IMR-90 (cell line): ENCODE data around the gene KIF6. TPM values are rescaled to one million over a fixed set of nuclear protein-coding genes. Genes with fewer than 3 reads are reported as not detected.

Experiments used
- ATAC-seq: fragments of 200-7000 bp; cut with Tn5 transposase; 2 replicates; pipeline ENCODE4 v1.9.1; 2020; ENCODE audit warnings: low read depth, mild to moderate bottlenecking, moderate library complexity
- BruUV-seq: library from RNA; stranded (reverse); fragments of 400-500 nt; replicated peaks from 2 replicates; lab custom pipeline; 2021; lab: Mats Ljungman, UMichigan
- CTCF ChIA-PET: fragments of 300-600 bp; formaldehyde crosslinking; extraction: SDS; loops from one replicate; lab custom pipeline; 2021; ENCODE audit warnings: antibody characterized with exemption; lab: Yijun Ruan, JAX
- POLR2A ChIA-PET: fragments of 300-600 bp; sonication (Branson Sonifier 250); formaldehyde crosslinking; loops from one replicate; lab custom pipeline; 2022; ENCODE audit warnings: antibody characterized with exemption; ENCODE audit not compliant: unreplicated experiment; lab: Charles Lee
- DNase-seq: peaks from one replicate; pipeline ENCODE4 v3.0.0; 2013
- H2AFZ ChIP-seq: replicated peaks from 2 replicates; pipeline ENCODE3; 2013; ENCODE audit warnings: low read length, mild to moderate bottlenecking; ENCODE audit not compliant: poor library complexity
- H2AK5ac ChIP-seq: 2 replicates; pipeline ENCODE4 v1.6.1; 2013; ENCODE audit warnings: low read depth, low read length, inconsistent platforms
- H2AK9ac ChIP-seq: replicated peaks from 2 replicates; pipeline ENCODE3; 2013; ENCODE audit warnings: mild to moderate bottlenecking, low read depth, low read length, moderate library complexity; ENCODE audit not compliant: poor library complexity
- H2BK120ac ChIP-seq: 2 replicates; pipeline ENCODE4 v1.6.1; 2013; ENCODE audit warnings: low read depth, low read length, inconsistent platforms
- H2BK15ac ChIP-seq: 3 replicates; pipeline ENCODE4 v1.6.1; 2013; ENCODE audit warnings: low read depth, low read length, inconsistent platforms
- H2BK20ac ChIP-seq: 2 replicates; pipeline ENCODE4 v1.6.1; 2013; ENCODE audit warnings: low read depth, mild to moderate bottlenecking, inconsistent platforms, low read length, moderate library complexity
- H2BK5ac ChIP-seq: 2 replicates; pipeline ENCODE4 v1.6.1; 2013; ENCODE audit warnings: mild to moderate bottlenecking, low read depth, low read length, inconsistent platforms; ENCODE audit not compliant: poor library complexity, severe bottlenecking
- H3K14ac ChIP-seq: replicated peaks from 2 replicates; pipeline ENCODE4 v1.6.1; 2013; ENCODE audit warnings: low read depth, low read length, inconsistent platforms
- H3K18ac ChIP-seq: 2 replicates; pipeline ENCODE4 v1.6.1; 2013; ENCODE audit warnings: low read depth, low read length, control low read depth
- H3K23ac ChIP-seq: 2 replicates; pipeline ENCODE4 v1.6.1; 2013; ENCODE audit warnings: low read depth, low read length, inconsistent platforms
- H3K27ac ChIP-seq: 2 replicates; pipeline ENCODE4 v1.5.1; 2013; ENCODE audit warnings: mild to moderate bottlenecking, control low read depth, low read length; ENCODE audit not compliant: insufficient read depth
- H3K27me3 ChIP-seq: 2 replicates; pipeline ENCODE4 v1.6.1; 2013; ENCODE audit warnings: low read length; ENCODE audit not compliant: control insufficient read depth, insufficient read depth
- H3K36me3 ChIP-seq: 2 replicates; pipeline ENCODE4 v1.6.1; 2013; ENCODE audit warnings: low read length, mixed read lengths; ENCODE audit not compliant: control insufficient read depth, insufficient read depth
- H3K4ac ChIP-seq: 2 replicates; pipeline ENCODE4 v1.6.1; 2013; ENCODE audit warnings: low read depth, low read length, inconsistent platforms
- H3K4me1 ChIP-seq: 2 replicates; pipeline ENCODE4 v1.6.1; 2013; ENCODE audit warnings: low read length, mixed read lengths; ENCODE audit not compliant: control insufficient read depth, insufficient read depth
- H3K4me2 ChIP-seq: 2 replicates; pipeline ENCODE4 v1.6.1; 2013; ENCODE audit warnings: low read depth, mild to moderate bottlenecking, control low read depth, low read length, moderate library complexity
- H3K4me3 ChIP-seq: 2 replicates; pipeline ENCODE4 v1.5.1; 2013; ENCODE audit warnings: low read depth, mild to moderate bottlenecking, control low read depth, low read length, moderate library complexity; ENCODE audit not compliant: insufficient read depth
- H3K56ac ChIP-seq: 2 replicates; pipeline ENCODE4 v1.6.1; 2013; ENCODE audit warnings: low read length, inconsistent platforms; ENCODE audit not compliant: insufficient read depth; ENCODE audit errors: extremely low read depth
- H3K79me1 ChIP-seq, 2 experiments: 2 replicates each; pipeline ENCODE4 v1.6.1; 2013; ENCODE audit warnings: low read length in 2 of 2, inconsistent platforms in 1 of 2, low read depth in 1 of 2
- H3K9ac ChIP-seq: 2 replicates; pipeline ENCODE4 v1.6.1; 2013; ENCODE audit warnings: low read depth, low read length, control low read depth
- H3K9me1 ChIP-seq: 2 replicates; pipeline ENCODE4 v1.6.1; 2013; ENCODE audit warnings: low read length, inconsistent platforms; ENCODE audit not compliant: insufficient read depth
- H3K9me3 ChIP-seq: 2 replicates; pipeline ENCODE4 v1.6.1; 2013; ENCODE audit warnings: low read length; ENCODE audit not compliant: control insufficient read depth, insufficient read depth
- H4K20me1 ChIP-seq: 2 replicates; pipeline ENCODE4 v1.6.1; 2013; ENCODE audit warnings: low read length, inconsistent platforms; ENCODE audit not compliant: insufficient read depth
- H4K5ac ChIP-seq: 2 replicates; pipeline ENCODE4 v1.6.1; 2013; ENCODE audit warnings: mild to moderate bottlenecking, low read depth, low read length, control low read depth
- H4K8ac ChIP-seq, 2 experiments: 2 replicates each; pipeline ENCODE4 v1.6.1; 2013; ENCODE audit warnings: low read depth in 2 of 2, low read length in 2 of 2, control low read depth in 1 of 2, inconsistent platforms in 1 of 2
- H4K91ac ChIP-seq: 2 replicates; pipeline ENCODE4 v1.6.1; 2013; ENCODE audit warnings: low read depth, low read length, inconsistent platforms; ENCODE audit not compliant: insufficient read depth
- BHLHE40 ChIP-seq: fragments of 150-350 bp; IDR thresholded peaks from 2 replicates; pipeline ENCODE4 v1.6.1; 2016; ENCODE audit warnings: mild to moderate bottlenecking, low read depth, low read length
- NFE2L2 ChIP-seq: fragments of 150-350 bp; IDR thresholded peaks from 2 replicates; pipeline ENCODE4 v1.6.1; 2016; ENCODE audit warnings: low read depth, mild to moderate bottlenecking, low read length
- RFX5 ChIP-seq: IDR thresholded peaks from 2 replicates; pipeline ENCODE4 v1.8.0; 2012; ENCODE audit warnings: low read depth, mild to moderate bottlenecking, low read length, moderate library complexity
- SMC3 ChIP-seq: fragments of 150-350 bp; IDR thresholded peaks from 2 replicates; pipeline ENCODE4 v1.6.1; 2016; ENCODE audit warnings: low read depth, mild to moderate bottlenecking, antibody characterized with exemption, low read length, moderate library complexity
- WGBS, 2 experiments: methylation state at CpG; one replicate each; pipeline versions ENCODE4 v1.1.5 to v1.1.7; 2013; ENCODE audit warnings: missing lambda C conversion rate in 2 of 2; ENCODE audit not compliant: insufficient read length in 1 of 2; ENCODE audit errors: extremely low coverage in 2 of 2; 5-methylcytosine and 5-hydroxymethylcytosine counted together
- dilution Hi-C: fragments of 300-500 bp; cut with HindIII; formaldehyde crosslinking; loops from one replicate; pipeline ENCODE4 v1.14.3; 2018; ENCODE audit warnings: low sequenced_read_pairs; ENCODE audit not compliant: unreplicated experiment
- in situ Hi-C: fragments of 300-500 bp; cut with MboI; formaldehyde crosslinking; loops from 3 replicates; pipeline ENCODE4 v1.14.3; 2019; ENCODE audit warnings: low sequenced_read_pairs, inconsistent platforms, mixed read lengths
- intact Hi-C: fragments of 100-400 bp; cut with micrococcal nuclease; formaldehyde crosslinking; loops from 2 replicates; pipeline ENCODE4 v1.10.0; 2022
- polyA plus RNA-seq, 3 experiments: library from polyadenylated mRNA; depleted of rRNA; stranded (reverse); fragments of >200 nt; gene quantifications; 2 replicates each; pipeline ENCODE4 v1.2.3, GENCODE V29; 2012; ENCODE audit warnings: low replicate concordance in 1 of 3
- total RNA-seq: library from RNA; depleted of rRNA; stranded (reverse); fragments of >200 nt; gene quantifications from 2 replicates; pipeline ENCODE4 v1.2.3, GENCODE V29; 2012

The KIF6 gene
- total and polyA plus RNA-seq, 2 of the 4 experiments (the other 2 are of a cell fraction), result under 0.01 to 0.10 TPM

DNA sequence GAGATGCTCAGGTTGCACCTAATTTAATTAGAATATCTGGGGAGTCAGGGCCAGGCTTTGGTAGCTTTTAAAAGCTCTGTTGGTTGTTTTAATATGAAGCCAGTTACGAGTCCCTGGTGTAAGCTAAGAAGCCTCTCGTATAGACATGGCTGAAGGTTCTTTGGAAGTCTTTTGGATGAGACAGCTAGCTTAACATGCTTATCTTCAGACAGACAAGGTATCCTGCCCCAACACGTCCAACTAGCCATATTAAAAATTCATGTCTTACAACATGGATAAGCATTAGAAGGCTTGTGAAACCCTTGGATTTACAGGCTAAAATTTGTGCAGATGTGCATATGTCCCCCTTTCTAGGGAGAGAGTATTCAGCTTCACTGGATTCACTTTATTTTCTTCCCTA, 297.1 kb downstream of the KIF6 start:
- Histone ChIP-seq H3K27me3 (no peaks in the 10 kb centered on the region), H3K79me1 (no peaks in the 10 kb centered on the region), H3K4me3 (no peak overlapping the region), H2AK9ac (no peak overlapping the region), H2BK5ac (no peak overlapping the region), H3K27ac (no peak overlapping the region), H2BK15ac (no peak overlapping the region), H3K36me3 (no peaks in the 10 kb centered on the region), H3K9ac (no peak overlapping the region), H4K20me1 (no peaks in the 10 kb centered on the region), H2AK5ac (no peak overlapping the region), H3K56ac (no peak overlapping the region), H3K9me3 (no peaks in the 10 kb centered on the region), H4K91ac (no peak overlapping the region), H3K23ac (no peak overlapping the region), H3K18ac (no peak overlapping the region), H4K8ac (no peak overlapping the region), H3K9me1 (no peaks in the 10 kb centered on the region), H2BK20ac (no peak overlapping the region), H3K4me2 (no peak overlapping the region), H2AFZ (no peak overlapping the region), H3K14ac (no peak overlapping the region), H3K4me1 (no peaks in the 10 kb centered on the region), H4K5ac (no peak overlapping the region), H3K4ac (no peak overlapping the region), H2BK120ac (no peak overlapping the region)
- BruUV-seq, result no TSS peak
- POLR2A ChIA-PET, result no interaction called here
- intact Hi-C loops (no loop called here), dilution Hi-C loops (no loop called here), in situ Hi-C loops (no loop called here)
- DNase-seq (no peak), ATAC-seq (no peak)
- CTCF ChIA-PET, result no interaction called here
- TF ChIP-seq RFX5 (no peak), BHLHE40 (no peak), NFE2L2 (no peak), SMC3 (no peak)
- WGBS, 2 experiments, result no CpG with 5 or more reads among the region's 3 CpGs
